Calu3 (cell line): ENCODE measurements around the gene FHIP1B. TPM values are rescaled to one million over a fixed set of nuclear protein-coding genes. Genes with fewer than 3 reads are reported as not detected.

ENCODE experiments used
- BruUV-seq: library from RNA; stranded (reverse); fragments of 400-500 nt; replicated peaks from 2 replicates; lab custom pipeline; 2021; lab: Mats Ljungman, UMichigan
- CTCF ChIA-PET: fragments of 300-600 bp; sonication (Branson Sonifier 250); formaldehyde crosslinking; loops from one replicate; lab custom pipeline; 2022; ENCODE audit warnings: antibody characterized with exemption; lab: Charles Lee
- DNase-seq: peaks from one replicate; pipeline ENCODE4 v3.0.0; 2022
- H3K27ac Mint-ChIP-seq: one replicate; pipeline ENCODE4 v1.8.0; 2022; ENCODE audit warnings: mixed read lengths; ENCODE audit not compliant: unreplicated experiment
- H3K27me3 Mint-ChIP-seq: one replicate; pipeline ENCODE4 v1.8.0; 2022; ENCODE audit warnings: mixed read lengths; ENCODE audit not compliant: unreplicated experiment
- H3K36me3 Mint-ChIP-seq: one replicate; pipeline ENCODE4 v1.8.0; 2022; ENCODE audit warnings: mild to moderate bottlenecking, moderate library complexity, mixed read lengths; ENCODE audit not compliant: insufficient read depth, unreplicated experiment
- H3K4me1 Mint-ChIP-seq: one replicate; pipeline ENCODE4 v1.8.0; 2022; ENCODE audit warnings: mild to moderate bottlenecking, low read depth, mixed read lengths; ENCODE audit not compliant: unreplicated experiment
- H3K4me3 Mint-ChIP-seq: one replicate; pipeline ENCODE4 v1.8.0; 2022; ENCODE audit warnings: mild to moderate bottlenecking, low read depth, moderate library complexity, mixed read lengths; ENCODE audit not compliant: unreplicated experiment
- H3K9me3 Mint-ChIP-seq: one replicate; pipeline ENCODE4 v1.8.0; 2022; ENCODE audit warnings: low read depth, mixed read lengths; ENCODE audit not compliant: unreplicated experiment
- intact Hi-C: fragments of 100-400 bp; cut with micrococcal nuclease; formaldehyde crosslinking; loops from one replicate; pipeline ENCODE4 v1.10.0; 2022; ENCODE audit not compliant: unreplicated experiment
- total RNA-seq: library from RNA; stranded (reverse); gene quantifications from 2 replicates; pipeline ENCODE4 v1.2.3, GENCODE V29; 2022
- TF ChIP-seq, protein P1 (sequence below): fragments of 200-600 bp; IDR thresholded peaks from one replicate; pipeline ENCODE4 v1.8.0; 2022; ENCODE audit warnings: antibody characterized with exemption; ENCODE audit not compliant: unreplicated experiment

Gene FHIP1B
- total RNA-seq, 1 experiment from 2014 or later = 39.7 TPM

DNA sequence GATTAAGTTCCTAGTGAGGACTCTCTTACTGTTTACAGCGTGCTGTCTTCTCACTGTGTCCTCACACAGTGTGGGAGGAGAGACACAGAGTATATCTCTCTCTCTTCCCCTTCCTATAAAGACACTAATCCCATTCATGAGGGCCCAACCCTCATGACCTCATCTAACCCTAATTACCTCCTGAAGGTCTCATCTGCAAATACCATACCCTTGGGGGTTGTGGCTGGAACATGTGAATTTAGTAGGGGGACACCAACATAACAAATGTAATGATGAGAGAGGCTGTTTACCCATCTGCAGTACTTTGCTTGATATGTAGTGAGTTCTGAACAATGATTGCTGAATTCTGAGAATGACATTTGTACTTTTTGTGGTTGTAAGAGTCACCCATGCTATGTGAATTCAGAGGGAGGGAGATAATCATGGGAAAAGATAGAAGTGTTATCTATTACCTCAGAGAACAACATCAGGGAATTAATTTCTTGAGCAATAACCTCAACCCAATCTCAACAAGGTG is 40.3 kb downstream of the FHIP1B start:
- H3K4me3 Mint-ChIP-seq = no peak overlapping the region
- no peak for DNase-seq
- no TSS peak for BruUV-seq
- no peaks in the 10 kb centered on the region for H3K4me1 Mint-ChIP-seq
- TF ChIP-seq, protein P1, sequence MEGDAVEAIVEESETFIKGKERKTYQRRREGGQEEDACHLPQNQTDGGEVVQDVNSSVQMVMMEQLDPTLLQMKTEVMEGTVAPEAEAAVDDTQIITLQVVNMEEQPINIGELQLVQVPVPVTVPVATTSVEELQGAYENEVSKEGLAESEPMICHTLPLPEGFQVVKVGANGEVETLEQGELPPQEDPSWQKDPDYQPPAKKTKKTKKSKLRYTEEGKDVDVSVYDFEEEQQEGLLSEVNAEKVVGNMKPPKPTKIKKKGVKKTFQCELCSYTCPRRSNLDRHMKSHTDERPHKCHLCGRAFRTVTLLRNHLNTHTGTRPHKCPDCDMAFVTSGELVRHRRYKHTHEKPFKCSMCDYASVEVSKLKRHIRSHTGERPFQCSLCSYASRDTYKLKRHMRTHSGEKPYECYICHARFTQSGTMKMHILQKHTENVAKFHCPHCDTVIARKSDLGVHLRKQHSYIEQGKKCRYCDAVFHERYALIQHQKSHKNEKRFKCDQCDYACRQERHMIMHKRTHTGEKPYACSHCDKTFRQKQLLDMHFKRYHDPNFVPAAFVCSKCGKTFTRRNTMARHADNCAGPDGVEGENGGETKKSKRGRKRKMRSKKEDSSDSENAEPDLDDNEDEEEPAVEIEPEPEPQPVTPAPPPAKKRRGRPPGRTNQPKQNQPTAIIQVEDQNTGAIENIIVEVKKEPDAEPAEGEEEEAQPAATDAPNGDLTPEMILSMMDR = no peak
- no peaks in the 10 kb centered on the region for H3K9me3 Mint-ChIP-seq
- H3K27me3 Mint-ChIP-seq = no peaks in the 10 kb centered on the region
- CTCF ChIA-PET = no interaction called here
- no peaks in the 10 kb centered on the region for H3K36me3 Mint-ChIP-seq
- no peak overlapping the region for H3K27ac Mint-ChIP-seq
- intact Hi-C loops = no loop called here

DNA sequence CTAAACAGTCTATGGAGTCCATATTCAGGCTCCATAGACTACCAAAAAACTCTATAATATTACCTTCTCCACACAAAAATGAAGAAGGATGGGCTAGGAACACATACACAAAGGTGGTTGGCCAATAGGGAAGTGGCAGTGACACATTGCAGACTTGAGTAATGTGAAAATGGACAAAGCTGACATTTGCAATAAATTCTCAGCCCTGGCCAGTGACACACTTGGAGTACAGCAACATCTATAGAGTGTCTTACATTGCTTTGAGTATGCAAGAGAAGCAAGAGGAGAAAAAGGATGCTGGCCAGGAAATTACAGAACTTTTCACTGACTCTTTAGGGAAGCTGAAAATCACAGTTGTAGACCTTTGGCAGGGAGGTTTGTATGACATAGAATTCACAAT is 42.7 kb downstream of the FHIP1B start:
- intact Hi-C loops = no loop called here
- no TSS peak for BruUV-seq
- no peak for DNase-seq
- TF ChIP-seq, protein P1 = no peak
- Mint-ChIP-seq H3K36me3 (no peaks in the 10 kb centered on the region), H3K27me3 (no peaks in the 10 kb centered on the region), H3K9me3 (no peaks in the 10 kb centered on the region), H3K27ac (no peak overlapping the region), H3K4me3 (no peak overlapping the region), H3K4me1 (no peaks in the 10 kb centered on the region)
- CTCF ChIA-PET = no interaction called here

DNA sequence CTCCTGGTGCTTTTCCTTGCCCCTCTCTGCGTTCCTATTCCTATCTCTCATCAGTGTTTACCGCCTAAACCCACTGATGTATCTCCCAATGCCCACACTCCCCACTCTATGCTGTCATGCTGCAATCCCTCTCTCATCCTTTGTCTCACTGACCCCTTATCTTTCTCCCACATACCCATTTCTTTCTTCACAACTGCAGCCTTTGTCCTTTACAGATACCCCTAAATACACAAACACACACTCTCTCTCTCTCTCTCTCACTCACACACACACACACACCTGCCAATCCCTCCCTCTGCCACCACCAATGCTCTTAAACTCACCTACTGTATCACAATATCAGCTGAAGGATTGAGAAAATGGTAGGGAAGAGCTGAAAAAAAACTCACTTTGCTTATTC is 59.0 kb downstream of the FHIP1B start:
- TF ChIP-seq, protein P1 = no peak
- BruUV-seq = no TSS peak

DNA sequence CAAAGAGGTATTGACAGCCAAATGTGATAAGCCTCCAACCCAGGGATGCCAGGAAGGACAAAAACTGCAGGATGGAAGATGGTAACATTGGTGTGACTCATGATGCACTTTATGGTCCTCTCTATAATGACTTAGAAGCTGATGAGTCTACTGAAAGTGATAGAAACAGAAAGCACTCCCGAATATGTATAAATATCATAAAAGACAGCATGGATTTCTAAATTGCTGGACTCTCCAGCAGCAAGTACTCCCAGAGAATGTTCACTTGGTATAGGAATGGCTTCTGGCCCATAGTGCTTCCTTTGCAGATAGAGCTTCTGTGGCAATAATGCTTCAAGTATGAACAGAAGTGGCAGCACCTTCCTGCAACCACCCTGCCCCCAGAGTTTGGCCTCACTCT is 64.2 kb downstream of the FHIP1B start, which contains the start of gene OR52B2:
Gene OR52B2 (minus strand): TSS at position 101 of the 400 bp plus-strand sequence. CDS start 0 bp downstream, at position 101.
- no TSS peak for BruUV-seq
- TF ChIP-seq, protein P1 = no peak
- Mint-ChIP-seq H3K4me3 (no peak within 1 kb of the TSS), H3K27ac (no peak within 1 kb of the TSS), H3K9me3 (peaks cover 2% of the 10 kb centered on the region), H3K36me3 (no peaks in the 10 kb centered on the region), H3K27me3 (peaks cover 27% of the 10 kb centered on the region), H3K4me1 (no peaks in the 10 kb centered on the region)
- intact Hi-C loops = no loop called here
- CTCF ChIA-PET = interaction anchor here (1.1 kb wide), 1 partner anchor 15 kb away, joined by 4 read pairs; no protein-coding TSS in a partner anchor
- no peak for DNase-seq

More for the DNA sequence above, 59.0 kb downstream of the FHIP1B start:
- no peak for DNase-seq
- Mint-ChIP-seq H3K27ac (no peak overlapping the region), H3K9me3 (no peaks in the 10 kb centered on the region), H3K4me1 (no peaks in the 10 kb centered on the region), H3K36me3 (no peaks in the 10 kb centered on the region), H3K4me3 (no peak overlapping the region), H3K27me3 (peaks cover 28% of the 10 kb centered on the region)
- intact Hi-C loops = no loop called here
- CTCF ChIA-PET = no interaction called here

Other genes starting within 250 kb of the FHIP1B start
- not detected in 2 replicates for gene OR52L1, start 247.7 kb downstream of the FHIP1B start, total RNA-seq
- 0.26 TPM in 1 of 2 replicates, not detected in the other for gene OR56A4, start 227.7 kb downstream of the FHIP1B start, total RNA-seq
- gene OR56A1, start 203.9 kb downstream of the FHIP1B start, total RNA-seq = not detected in 2 replicates
- not detected in 2 replicates for gene OR56B4, start 127.0 kb downstream of the FHIP1B start, total RNA-seq
- gene OR52B2, start 64.3 kb downstream of the FHIP1B start, total RNA-seq = not detected in 2 replicates
- not detected in 2 replicates for gene OR52W1, start 35.4 kb downstream of the FHIP1B start, total RNA-seq
- not detected in 2 replicates for gene C11orf42, start 29.1 kb downstream of the FHIP1B start, total RNA-seq
- 0.32 TPM in 1 of 2 replicates, not detected in the other for gene CNGA4, start 4.5 kb upstream of the FHIP1B start, total RNA-seq
- gene CCKBR, start 25.2 kb upstream of the FHIP1B start, total RNA-seq = not detected in 2 replicates
- 19.5 and 26.4 TPM in 2 replicates for gene CAVIN3, start 85.9 kb upstream of the FHIP1B start, total RNA-seq
- gene SMPD1, start 155.8 kb upstream of the FHIP1B start, total RNA-seq = 21.2 and 25.6 TPM in 2 replicates
- gene APBB1, start 184.5 kb upstream of the FHIP1B start, total RNA-seq = 2.8 and 2.9 TPM in 2 replicates
- 0.45 and 11.0 TPM in 2 replicates for gene HPX, start 206.4 kb upstream of the FHIP1B start, total RNA-seq
- 9.5 and 10.6 TPM in 2 replicates for gene TRIM3, start 239.3 kb upstream of the FHIP1B start, total RNA-seq
- gene ARFIP2, start 246.7 kb upstream of the FHIP1B start, total RNA-seq = 72.2 and 74.9 TPM in 2 replicates
- 41.7 and 45.7 TPM in 2 replicates for gene TIMM10B, start 246.9 kb upstream of the FHIP1B start, total RNA-seq